ENCODE results near the gene TNFSF8.

Gene TNFSF8

GRCh38 chr9:114929201-114929600 is 1.2 kb downstream of the TNFSF8 start:
- no peak for TF ChIP-seq CTCF (IDR thresholded peaks at IDR 0.05; ENCODE audit: low read depth, low read length, missing control alignments)
- DNase-seq (ENCODE audit: extremely low read depth, low read depth): no peak
- no peak overlapping the region for H3K4me3 ChIP-seq (replicated peaks; ENCODE audit: low read depth, low read length)

- H3K4me3 ChIP-seq (replicated peaks; ENCODE audit: low read depth, low read length): no peak overlapping the region
- no peak for TF ChIP-seq CTCF (IDR thresholded peaks at IDR 0.05; ENCODE audit: low read depth, low read length, missing control alignments)
- DNase-seq (ENCODE audit: extremely low read depth, low read depth): no peak
These were observed 1.7 kb downstream of the TNFSF8 start for GRCh38 chr9:114928671-114929070.

DNA sequence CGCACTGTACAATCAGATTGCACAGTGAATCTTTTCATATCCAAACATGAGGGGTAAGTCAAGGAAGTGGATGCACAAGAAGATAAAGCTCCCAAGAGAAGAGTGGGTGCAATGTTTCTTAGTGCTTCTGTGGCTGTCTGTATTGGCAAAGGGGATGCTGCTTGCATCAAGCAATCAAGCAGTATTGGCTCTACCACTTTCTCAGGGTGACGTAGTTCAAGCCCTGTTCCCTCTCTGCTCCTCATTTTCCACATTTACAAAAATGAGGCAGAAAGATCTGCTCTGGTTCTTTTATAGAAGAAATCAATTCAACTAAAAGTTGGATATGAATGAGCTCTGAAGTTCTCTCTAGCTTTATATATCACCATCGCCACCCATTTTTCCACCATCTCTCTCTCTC is 2.3 kb downstream of the TNFSF8 start:
- no peak for TF ChIP-seq CTCF (IDR thresholded peaks at IDR 0.05; ENCODE audit: low read depth, low read length, missing control alignments)
- no peak for DNase-seq (ENCODE audit: extremely low read depth, low read depth)
- no peak overlapping the region for H3K4me3 ChIP-seq (replicated peaks; ENCODE audit: low read depth, low read length)

DNA sequence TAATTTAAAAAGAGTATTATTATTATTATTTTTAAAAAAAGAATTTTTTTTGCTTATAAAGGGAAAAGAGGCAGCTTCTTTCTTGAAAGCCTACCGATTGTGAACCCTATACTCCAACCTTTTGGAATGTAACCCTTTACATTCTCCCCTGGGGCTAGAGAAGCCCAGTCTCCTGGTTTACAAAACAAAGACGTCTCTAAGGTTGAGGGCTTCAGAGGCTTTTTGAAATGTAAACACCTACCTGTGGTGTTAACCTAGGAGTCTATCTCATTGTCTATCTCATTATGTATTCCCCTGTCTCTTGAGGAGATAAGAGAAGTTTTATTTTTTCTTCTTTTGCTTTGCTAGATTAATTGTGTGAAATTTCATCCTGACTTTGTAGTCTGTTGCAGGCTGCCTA is 4.7 kb downstream of the TNFSF8 start:
- H3K4me3 ChIP-seq (replicated peaks; ENCODE audit: low read depth, low read length): no peak overlapping the region
- DNase-seq (ENCODE audit: extremely low read depth, low read depth): no peak

GRCh38 chr9:114925039-114925438 is 5.4 kb downstream of the TNFSF8 start:
- DNase-seq (ENCODE audit: extremely low read depth, low read depth): no peak
- no peak for TF ChIP-seq CTCF (IDR thresholded peaks at IDR 0.05; ENCODE audit: low read depth, low read length, missing control alignments)
- no peak overlapping the region for H3K4me3 ChIP-seq (replicated peaks; ENCODE audit: low read depth, low read length)

More for the DNA sequence above, 4.7 kb downstream of the TNFSF8 start:
- TF ChIP-seq CTCF (IDR thresholded peaks at IDR 0.05; ENCODE audit: low read depth, low read length, missing control alignments): no peak

- no peak for TF ChIP-seq CTCF (IDR thresholded peaks at IDR 0.05; ENCODE audit: low read depth, low read length, missing control alignments)
- no peak overlapping the region for H3K4me3 ChIP-seq (replicated peaks; ENCODE audit: low read depth, low read length)
- no peak for DNase-seq (ENCODE audit: extremely low read depth, low read depth)
These were observed 6.1 kb downstream of the TNFSF8 start for GRCh38 chr9:114924327-114924726.

DNA sequence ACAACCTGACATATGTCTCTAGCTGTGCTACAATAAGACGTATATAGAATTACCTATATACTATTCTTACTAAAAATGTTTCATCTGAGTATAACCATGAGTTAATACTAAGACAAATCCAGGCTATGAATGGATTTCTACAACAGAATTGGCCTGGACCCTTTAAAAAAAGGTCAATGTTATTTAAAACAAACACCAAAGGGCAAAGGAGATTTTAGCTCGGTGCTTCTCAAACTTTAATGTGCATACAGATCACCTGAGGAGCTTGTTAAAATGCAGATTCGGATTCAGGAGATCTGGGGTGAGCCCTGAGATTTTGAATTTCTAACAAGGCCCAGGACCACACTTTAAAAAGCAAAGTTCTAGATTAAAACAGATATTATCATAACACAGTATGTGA is 6.5 kb downstream of the TNFSF8 start:
- DNase-seq (ENCODE audit: extremely low read depth, low read depth): no peak
- TF ChIP-seq CTCF (IDR thresholded peaks at IDR 0.05; ENCODE audit: low read depth, low read length, missing control alignments): no peak
- no peak overlapping the region for H3K4me3 ChIP-seq (replicated peaks; ENCODE audit: low read depth, low read length)
